WI38 (cell line): ENCODE measurements around the gene BHMT2.

Experiments used
- H3K4me3 ChIP-seq: 2 replicates; pipeline ENCODE4 v1.5.1; 2011; ENCODE audit warnings: low read depth, mild to moderate bottlenecking, control low read depth, low read length
- CTCF ChIP-seq: IDR thresholded peaks from 2 replicates; pipeline ENCODE4 v1.5.1; 2012; ENCODE audit warnings: low read depth, mild to moderate bottlenecking, control low read depth, low read length

Gene BHMT2

GRCh38 chr5:79133657-79134451 lies 64.3 kb downstream of the BHMT2 start:
- peak; percentile 70 for TF ChIP-seq CTCF
- H3K4me3 ChIP-seq, result peak overlapping the region; percentile 45

DNA sequence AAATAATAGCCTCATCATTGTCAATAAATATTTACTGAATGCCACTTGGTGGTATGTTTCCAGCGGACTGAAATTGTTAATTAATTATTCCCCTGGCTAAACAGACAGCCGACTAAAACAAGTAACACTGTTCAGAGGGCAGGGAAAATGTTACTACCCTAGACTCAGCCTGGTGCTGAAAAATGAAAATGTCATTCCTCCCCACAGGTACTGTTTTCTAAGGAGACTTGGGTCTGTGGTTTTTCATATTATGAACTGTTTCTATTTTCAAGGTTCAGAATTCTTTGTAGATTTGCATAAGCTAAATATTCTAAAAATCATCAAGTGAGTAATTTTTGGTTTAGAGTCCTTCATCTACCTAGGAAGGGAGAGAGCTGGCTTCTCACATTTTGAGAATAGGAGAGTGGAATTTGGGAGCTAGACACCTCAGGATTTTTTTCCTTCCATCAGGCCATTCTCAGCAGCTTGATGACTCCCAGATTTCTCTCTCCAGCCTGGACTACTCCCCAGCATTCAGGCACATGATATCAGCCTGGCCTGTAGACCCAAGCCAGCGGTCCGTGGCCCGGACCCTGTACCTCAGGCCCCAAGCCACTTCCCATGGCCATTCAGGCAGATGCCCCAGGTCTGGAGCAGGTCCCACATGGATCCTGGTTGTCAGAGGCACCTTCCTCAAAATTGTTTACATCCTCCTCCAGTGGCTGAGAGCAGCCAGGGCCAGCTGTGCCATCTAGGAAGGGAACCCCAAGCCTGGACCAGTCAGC lies 66.4 kb downstream of the BHMT2 start:
- no peak for TF ChIP-seq CTCF
- H3K4me3 ChIP-seq, result no peak overlapping the region

GRCh38 chr5:79136618-79137017 lies 67.1 kb downstream of the BHMT2 start:
- H3K4me3 ChIP-seq, result no peak overlapping the region
- no peak for TF ChIP-seq CTCF
